GM18868 (cell line): ENCODE data around the gene WBP2NL.
"Not testable (repeated sequence)": the region's sequence is repeated elsewhere in the genome, so short reads cannot be mapped to it uniquely, and the experiment has no call there.

ENCODE experiments used
- ATAC-seq: cut with Tn5 transposase; IDR thresholded peaks from one replicate; pipeline ENCODE4 v1.9.1; 2021; ENCODE audit warnings: mild to moderate bottlenecking, moderate library complexity; ENCODE audit not compliant: unreplicated experiment

Gene WBP2NL

GRCh38 chr22:41998361-41999261 is at the start of gene WBP2NL:
WBP2NL (plus strand) TSS chr22:41998788; CDS start chr22:41998819, 31 bp downstream.
- no peak for ATAC-seq

- not testable (repeated sequence) for ATAC-seq
Measured at GRCh38 chr22:41948928-41949296, 49.7 kb upstream of the WBP2NL start.

- ATAC-seq = no peak
Measured at GRCh38 chr22:41949297-41949965, 49.2 kb upstream of the WBP2NL start.

GRCh38 chr22:41951898-41952474 is 46.6 kb upstream of the WBP2NL start, which contains the start of gene SMIM45:
SMIM45 (plus strand) TSS chr22:41952150.
- no peak for ATAC-seq

GRCh38 chr22:41952713-41953112 is 45.9 kb upstream of the WBP2NL start:
- ATAC-seq = no peak

GRCh38 chr22:41957941-41958556 is 40.5 kb upstream of the WBP2NL start:
- ATAC-seq = no peak

- ATAC-seq = no peak
Measured at GRCh38 chr22:41963453-41964111, 35.0 kb upstream of the WBP2NL start.

GRCh38 chr22:41964112-41964491 is 34.5 kb upstream of the WBP2NL start:
- ATAC-seq = no peak

GRCh38 chr22:41966225-41966606 is 32.4 kb upstream of the WBP2NL start:
- ATAC-seq = no peak

- no peak for ATAC-seq
Measured at GRCh38 chr22:41966607-41967240, 31.9 kb upstream of the WBP2NL start.

GRCh38 chr22:41968601-41969000 is 30.0 kb upstream of the WBP2NL start:
- ATAC-seq = no peak

- ATAC-seq = no peak
Measured at GRCh38 chr22:41969110-41969646, 29.4 kb upstream of the WBP2NL start, which contains the start of gene SEPTIN3. SEPTIN3 (plus strand) TSS chr22:41969443; CDS start chr22:41971493, 2,050 bp downstream.

GRCh38 chr22:41970601-41971000 is 28.0 kb upstream of the WBP2NL start:
- ATAC-seq = no peak

- no peak for ATAC-seq
Measured at GRCh38 chr22:41971431-41971830, 27.2 kb upstream of the WBP2NL start.

GRCh38 chr22:41974691-41975290 is 23.8 kb upstream of the WBP2NL start:
- ATAC-seq = no peak

GRCh38 chr22:41975299-41976069 is 23.1 kb upstream of the WBP2NL start:
- ATAC-seq = no peak

- ATAC-seq = no peak
Measured at GRCh38 chr22:41976070-41976901, 22.3 kb upstream of the WBP2NL start.
